Measurements from ENCODE around the gene CRYBB1. TPM values are rescaled to one million over a fixed set of nuclear protein-coding genes. Genes with fewer than 3 reads are reported as not detected.

The CRYBB1 gene
- total and polyA plus RNA-seq, 2 experiments from 2014 or later = not detected

- Histone ChIP-seq H3K4me2 (no peak overlapping the region), H3K27ac (no peak overlapping the region), H4K20me1 (ENCODE audit: insufficient read depth, poor library complexity, severe bottlenecking) (no peaks in the 10 kb centered on the region), H3K4me1 (ENCODE audit: insufficient read depth) (no peaks in the 10 kb centered on the region), H3K79me2 (peaks cover 26% of the 10 kb centered on the region), H3K27me3 (no peaks in the 10 kb centered on the region), H2AFZ (no peak overlapping the region), H3K9me2 (replicated peaks; ENCODE audit: insufficient read depth) (no peaks in the 10 kb centered on the region), H3K36me3 (replicated peaks; ENCODE audit: insufficient read depth, low read depth) (no peaks in the 10 kb centered on the region), H3K9me3 (ENCODE audit: low read depth) (no peaks in the 10 kb centered on the region), H3K4me3 (no peak overlapping the region)
- WGBS (ENCODE audit: low lambda C conversion rate, missing lambda C conversion rate) = 88% methylated on average over 6 of the region's 7 CpGs
- DNase-seq (ENCODE audit: low spot score) = no peak
- TF ChIP-seq EZH2 (IDR thresholded peaks at IDR 0.05; ENCODE audit: borderline replicate concordance) = no peak
- TF ChIP-seq CTCF (IDR thresholded peaks at IDR 0.05; ENCODE audit: poor library complexity) = no peak
- TF ChIP-seq EZH2phosphoT487 (IDR thresholded peaks at IDR 0.05; ENCODE audit: low read depth, severe bottlenecking, unreplicated experiment) = no peak
Observed at GRCh38 chr22:26577081-26577480, 40.7 kb downstream of the CRYBB1 start.

GRCh38 chr22:26576026-26576680, 41.7 kb downstream of the CRYBB1 start:
- no peak for TF ChIP-seq CTCF (IDR thresholded peaks at IDR 0.05; ENCODE audit: poor library complexity)
- no peak for TF ChIP-seq EZH2 (IDR thresholded peaks at IDR 0.05; ENCODE audit: borderline replicate concordance)
- no peak for TF ChIP-seq EZH2phosphoT487 (IDR thresholded peaks at IDR 0.05; ENCODE audit: low read depth, severe bottlenecking, unreplicated experiment)
- DNase-seq (ENCODE audit: low spot score) = no peak
- Histone ChIP-seq H3K36me3 (replicated peaks; ENCODE audit: insufficient read depth, low read depth) (no peaks in the 10 kb centered on the region), H3K27me3 (no peaks in the 10 kb centered on the region), H3K9me3 (ENCODE audit: low read depth) (no peaks in the 10 kb centered on the region), H3K4me3 (no peak overlapping the region), H2AFZ (no peak overlapping the region), H4K20me1 (ENCODE audit: insufficient read depth, poor library complexity, severe bottlenecking) (no peaks in the 10 kb centered on the region), H3K9me2 (replicated peaks; ENCODE audit: insufficient read depth) (no peaks in the 10 kb centered on the region), H3K79me2 (peaks cover 20% of the 10 kb centered on the region), H3K4me1 (ENCODE audit: insufficient read depth) (no peaks in the 10 kb centered on the region), H3K4me2 (no peak overlapping the region), H3K27ac (no peak overlapping the region)
- WGBS (ENCODE audit: low lambda C conversion rate, missing lambda C conversion rate) = 71% methylated on average over 8 of the region's 8 CpGs

GRCh38 chr22:26574001-26574723, 43.7 kb downstream of the CRYBB1 start:
- no peak overlapping the region for H2AFZ ChIP-seq
- H3K4me3 ChIP-seq = no peak overlapping the region
- H3K36me3 ChIP-seq (replicated peaks; ENCODE audit: insufficient read depth, low read depth) = no peaks in the 10 kb centered on the region
- H3K27ac ChIP-seq = no peak overlapping the region
- H3K9me2 ChIP-seq (replicated peaks; ENCODE audit: insufficient read depth) = no peaks in the 10 kb centered on the region
- no peaks in the 10 kb centered on the region for H3K4me1 ChIP-seq (ENCODE audit: insufficient read depth)
- H4K20me1 ChIP-seq (ENCODE audit: insufficient read depth, poor library complexity, severe bottlenecking) = no peaks in the 10 kb centered on the region
- no peak for TF ChIP-seq EZH2phosphoT487 (IDR thresholded peaks at IDR 0.05; ENCODE audit: low read depth, severe bottlenecking, unreplicated experiment)
- TF ChIP-seq EZH2 (IDR thresholded peaks at IDR 0.05; ENCODE audit: borderline replicate concordance) = no peak
- no peak for TF ChIP-seq CTCF (IDR thresholded peaks at IDR 0.05; ENCODE audit: poor library complexity)
- no peak for DNase-seq (ENCODE audit: low spot score)
- WGBS (ENCODE audit: low lambda C conversion rate, missing lambda C conversion rate) = 76% methylated on average over 7 of the region's 7 CpGs
- no peak overlapping the region for H3K4me2 ChIP-seq
- H3K9me3 ChIP-seq (ENCODE audit: low read depth) = no peaks in the 10 kb centered on the region
- no peaks in the 10 kb centered on the region for H3K27me3 ChIP-seq
- peaks cover 16% of the 10 kb centered on the region for H3K79me2 ChIP-seq

Data from hepatocyte (in vitro differentiated cells).